Measurements from ENCODE around the gene MYO18B.

GRCh38 chr22:25766418-25766817, 24.4 kb downstream of the MYO18B start:
- TF ChIP-seq CTCF (IDR thresholded peaks at IDR 0.05; ENCODE audit: low read depth, low read length) (no peak), EZH2phosphoT487 (IDR thresholded peaks at IDR 0.05; ENCODE audit: low read depth) (no peak)
